T-cell (primary cell): ENCODE data around the gene PRAF2. TPM values are rescaled to one million over a fixed set of nuclear protein-coding genes. Genes with fewer than 3 reads are reported as not detected.
A peak's percentile ranks its signal among the peaks of the same experiment; 100 is the strongest.

Source experiments
- ATAC-seq, 4 experiments: fragments of 200-7000 bp in 3 of 4; fragments of 150-1000 bp in 1 of 4; cut with Tn5 transposase; replicated peaks in 1 of 4; 1 replicate in 3 of 4; 2 replicates in 1 of 4; pipeline ENCODE4 v1.10.0; 2021; ENCODE audit warnings: moderate library complexity in 3 of 4, mild to moderate bottlenecking in 2 of 4, moderate number of reproducible peaks in 1 of 4
- CTCF ChIA-PET, 2 donors: fragments of 300-600 bp; sonication (Branson Sonifier 250); formaldehyde crosslinking; loops; one replicate each; lab custom pipeline; 2022; ENCODE audit warnings: antibody characterized with exemption in 2 of 2; lab: Charles Lee
- POLR2A ChIA-PET, 2 donors: fragments of 300-600 bp; sonication (Branson Sonifier 250); formaldehyde crosslinking; loops; one replicate each; lab custom pipeline; 2022; ENCODE audit warnings: antibody characterized with exemption in 2 of 2; lab: Charles Lee
- DNase-seq, 35 experiments: peaks; one replicate each; pipeline versions ENCODE4 v3.0.0 to v3.0.0-alpha.2; 2013 to 2023
- H3K27ac ChIP-seq: one replicate; pipeline ENCODE4 v1.5.1; 2013; ENCODE audit warnings: low read length
- H3K27me3 ChIP-seq, 2 experiments: replicated peaks in 1 of 2; 1 replicate in 1 of 2; 2 replicates in 1 of 2; pipeline versions ENCODE4 v1.6.1 to v1.7.0; 2013; ENCODE audit warnings: low read length in 1 of 2, mixed read lengths in 1 of 2; ENCODE audit not compliant: control insufficient read depth in 2 of 2, insufficient read depth in 2 of 2; ENCODE audit errors: extremely low read depth in 1 of 2
- H3K36me3 ChIP-seq, 2 donors: 1 replicate in 1 of 2; 2 replicates in 1 of 2; pipeline versions ENCODE4 v1.6.1 to v1.7.0; 2013; ENCODE audit warnings: low read length in 1 of 2; ENCODE audit not compliant: control insufficient read depth in 2 of 2, insufficient read depth in 1 of 2; ENCODE audit errors: extremely low read depth in 1 of 2
- H3K4me1 ChIP-seq, 2 experiments: 1 replicate in 1 of 2; 2 replicates in 1 of 2; pipeline versions ENCODE4 v1.6.1 to v1.7.0; 2013; ENCODE audit warnings: low read length in 2 of 2, mixed read lengths in 1 of 2; ENCODE audit not compliant: insufficient read depth in 2 of 2, control insufficient read depth in 1 of 2; ENCODE audit errors: extremely low read depth in 1 of 2
- H3K4me3 ChIP-seq, 2 donors: 1 replicate in 1 of 2; 2 replicates in 1 of 2; pipeline versions ENCODE4 v1.5.1 to v1.7.0; 2013; ENCODE audit warnings: mild to moderate bottlenecking in 2 of 2, low read length in 1 of 2, moderate library complexity in 1 of 2; ENCODE audit not compliant: control insufficient read depth in 1 of 2; ENCODE audit errors: extremely low read depth in 1 of 2
- H3K9me3 ChIP-seq: 2 replicates; pipeline ENCODE4 v1.7.0; 2013
- H3K27ac Mint-ChIP-seq, 2 donors: one replicate each; pipeline ENCODE4 v1.8.0; 2020 to 2021; ENCODE audit warnings: mild to moderate bottlenecking in 2 of 2, mixed read lengths in 2 of 2
- H3K27me3 Mint-ChIP-seq, 2 donors: one replicate each; pipeline ENCODE4 v1.8.0; 2021 to 2022; ENCODE audit warnings: mixed read lengths in 2 of 2
- H3K36me3 Mint-ChIP-seq: one replicate; pipeline ENCODE4 v1.8.0; 2021; ENCODE audit warnings: mixed read lengths
- H3K4me1 Mint-ChIP-seq, 3 donors: one replicate each; pipeline ENCODE4 v1.8.0; 2020 to 2022; ENCODE audit warnings: mixed read lengths in 3 of 3, mild to moderate bottlenecking in 1 of 3
- H3K4me3 Mint-ChIP-seq, 3 donors: one replicate each; pipeline ENCODE4 v1.8.0; 2020 to 2022; ENCODE audit warnings: mild to moderate bottlenecking in 3 of 3, mixed read lengths in 3 of 3, moderate library complexity in 3 of 3
- H3K9me3 Mint-ChIP-seq, 3 donors: one replicate each; pipeline ENCODE4 v1.8.0; 2020 to 2022; ENCODE audit warnings: mixed read lengths in 3 of 3
- WGBS: methylation state at CpG from one replicate; pipeline ENCODE4 v1.1.5; 2013; ENCODE audit warnings: missing lambda C conversion rate; ENCODE audit not compliant: insufficient coverage; 5-methylcytosine and 5-hydroxymethylcytosine counted together
- total RNA-seq, 35 experiments: library from RNA in 6 of 35; stranded (reverse) in 6 of 35; fragments of 120-200 nt in 1 of 35; gene quantifications; one replicate each; pipeline versions ENCODE4 v1.2.1 to v1.2.4 and lab custom pipeline; 2013 to 2026

The PRAF2 gene
- total RNA-seq, 5 donors from 2014 or later (not counting 1 experiment from before 2014, with no cell fraction given): 17.5 to 34.5 (median 34.0) TPM

DNA sequence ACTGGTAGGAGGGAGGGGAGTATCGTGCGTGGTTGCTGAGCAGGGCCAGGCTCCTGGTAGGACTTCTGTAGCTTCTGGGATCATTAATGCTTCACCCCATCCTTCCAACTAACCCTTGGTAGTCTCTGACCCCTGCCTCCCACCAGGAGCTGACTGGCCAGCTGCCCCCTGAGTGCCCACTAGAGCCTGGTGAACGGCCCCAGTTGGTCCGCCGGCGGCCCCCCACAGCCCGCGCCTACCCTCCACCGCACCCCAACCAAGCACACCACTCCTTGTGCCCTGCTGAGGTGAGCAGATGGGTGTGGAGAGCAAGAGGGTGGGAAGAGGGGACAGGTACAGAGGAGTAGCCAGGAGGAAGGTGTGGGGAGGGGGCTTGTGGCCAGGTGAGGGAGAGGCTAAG is 10.1 kb downstream of the PRAF2 start:
- CTCF ChIA-PET: no interaction called here
- WGBS: no CpG with 5 or more reads among the region's 9 CpGs
- no peaks in the 10 kb centered on the region for H3K9me3 Mint-ChIP-seq
- no peak overlapping the region for H3K4me3 ChIP-seq
- no peaks in the 10 kb centered on the region for H3K27me3 ChIP-seq
- peaks cover 0 to 2% of the 10 kb centered on the region in 2 donors for H3K36me3 ChIP-seq
- DNase-seq (no peak), ATAC-seq (no peak)
- no peak overlapping the region for H3K4me3 Mint-ChIP-seq
- H3K4me1 ChIP-seq: no peaks in the 10 kb centered on the region
- no peaks in the 10 kb centered on the region for H3K27me3 Mint-ChIP-seq
- H3K9me3 ChIP-seq: no peaks in the 10 kb centered on the region
- H3K27ac Mint-ChIP-seq: no peak overlapping the region
- H3K27ac ChIP-seq: no peak overlapping the region
- POLR2A ChIA-PET: no interaction called here
- no peaks in the 10 kb centered on the region for H3K4me1 Mint-ChIP-seq
- H3K36me3 Mint-ChIP-seq: peaks cover 3% of the 10 kb centered on the region

- ATAC-seq (no peak), DNase-seq (no peak)
- Mint-ChIP-seq H3K27me3 (peaks cover 0 to 3% of the 10 kb centered on the region in 2 donors), H3K9me3 (no peaks in the 10 kb centered on the region), H3K36me3 (no peaks in the 10 kb centered on the region), H3K27ac (no peak overlapping the region), H3K4me1 (peaks cover 0 to 2% (median 0%) of the 10 kb centered on the region in 3 donors), H3K4me3 (no peak overlapping the region)
- POLR2A ChIA-PET: no interaction called here
- Histone ChIP-seq H3K36me3 (peaks cover 0 to 2% of the 10 kb centered on the region in 2 donors), H3K4me1 (no peaks in the 10 kb centered on the region), H3K27ac (no peak overlapping the region), H3K4me3 (no peak overlapping the region), H3K9me3 (no peaks in the 10 kb centered on the region), H3K27me3 (no peaks in the 10 kb centered on the region)
- CTCF ChIA-PET: no interaction called here
- WGBS: 80% methylated on average over 1 of the region's 10 CpGs
These were observed 11.9 kb downstream of the PRAF2 start for GRCh38 chrX:49061916-49062315.

DNA sequence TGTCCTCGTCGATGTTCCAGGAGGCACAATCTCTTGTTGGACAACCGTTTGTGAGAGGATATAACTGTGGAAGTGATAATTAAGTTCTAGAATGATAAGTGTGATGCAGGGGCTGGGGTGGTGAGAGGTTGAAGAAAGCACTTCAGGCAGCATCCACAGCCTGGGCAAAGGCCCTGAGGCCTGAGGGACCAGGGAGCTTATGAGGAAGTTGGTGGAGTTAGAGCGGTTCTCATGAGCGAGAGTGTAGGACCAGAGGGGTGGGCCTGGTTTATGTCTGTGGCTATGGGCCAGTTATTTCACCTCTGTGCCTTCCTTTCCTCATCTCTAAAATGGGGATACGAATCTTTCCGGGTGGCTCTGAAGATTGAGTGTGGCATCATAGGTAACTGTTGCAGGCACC is 12.3 kb downstream of the PRAF2 start:
- peaks cover 0 to 3% of the 10 kb centered on the region in 2 donors for H3K27me3 Mint-ChIP-seq
- ATAC-seq (no peak), DNase-seq (no peak)
- WGBS: 100% methylated on average over 1 of the region's 7 CpGs
- POLR2A ChIA-PET: no interaction called here
- no peak overlapping the region for H3K4me3 Mint-ChIP-seq
- Histone ChIP-seq H3K9me3 (no peaks in the 10 kb centered on the region), H3K36me3 (peaks cover 0 to 2% of the 10 kb centered on the region in 2 donors), H3K4me1 (no peaks in the 10 kb centered on the region), H3K27me3 (no peaks in the 10 kb centered on the region), H3K27ac (no peak overlapping the region), H3K4me3 (no peak overlapping the region)
- H3K4me1 Mint-ChIP-seq: peaks cover 0 to 2% (median 0%) of the 10 kb centered on the region in 3 donors
- no peaks in the 10 kb centered on the region for H3K36me3 Mint-ChIP-seq
- CTCF ChIA-PET: no interaction called here
- no peaks in the 10 kb centered on the region for H3K9me3 Mint-ChIP-seq
- H3K27ac Mint-ChIP-seq: peak overlapping the region in 1 of 2 donors; percentile 36

- Histone ChIP-seq H3K27ac (no peak overlapping the region), H3K9me3 (no peaks in the 10 kb centered on the region), H3K27me3 (no peaks in the 10 kb centered on the region), H3K4me1 (no peaks in the 10 kb centered on the region), H3K4me3 (no peak overlapping the region), H3K36me3 (peaks cover 0 to 2% of the 10 kb centered on the region in 2 donors)
- Mint-ChIP-seq H3K36me3 (no peaks in the 10 kb centered on the region), H3K27ac (no peak overlapping the region), H3K9me3 (no peaks in the 10 kb centered on the region), H3K4me3 (no peak overlapping the region), H3K4me1 (peaks cover 0 to 3% (median 1%) of the 10 kb centered on the region in 3 donors), H3K27me3 (peaks cover 0 to 3% of the 10 kb centered on the region in 2 donors)
- no peak for DNase-seq
- no peak for ATAC-seq
- ChIA-PET CTCF (no interaction called here), POLR2A (no interaction called here)
- WGBS: no CpG with 5 or more reads among the region's 3 CpGs
These were observed 12.9 kb downstream of the PRAF2 start for GRCh38 chrX:49060914-49061313.

GRCh38 chrX:49059681-49060085 is 14.1 kb downstream of the PRAF2 start:
- Mint-ChIP-seq H3K9me3 (no peaks in the 10 kb centered on the region), H3K4me1 (peaks cover 8 to 12% (median 9%) of the 10 kb centered on the region in 3 donors), H3K27ac (no peak overlapping the region), H3K27me3 (peaks cover 0 to 3% of the 10 kb centered on the region in 2 donors), H3K4me3 (no peak overlapping the region), H3K36me3 (no peaks in the 10 kb centered on the region)
- DNase-seq (no peak), ATAC-seq (no peak)
- Histone ChIP-seq H3K27me3 (no peaks in the 10 kb centered on the region), H3K4me3 (no peak overlapping the region), H3K27ac (no peak overlapping the region), H3K4me1 (peaks cover 0 to 3% of the 10 kb centered on the region in 2 experiments), H3K36me3 (peaks cover 0 to 2% of the 10 kb centered on the region in 2 donors), H3K9me3 (no peaks in the 10 kb centered on the region)
- ChIA-PET CTCF (no interaction called here), POLR2A (no interaction called here)
- WGBS: no CpG with 5 or more reads among the region's 10 CpGs

- DNase-seq (no peak), ATAC-seq (no peak)
- ChIA-PET CTCF (interaction anchor here in 1 of 2 donors (0.6 kb wide), 1 partner anchor 1035 kb away, joined by 3 read pairs; no protein-coding TSS in a partner anchor), POLR2A (interaction anchor here in 1 of 2 donors (0.6 kb wide), 1 partner anchor 44 kb away, joined by 7 read pairs; no protein-coding TSS in a partner anchor)
- Mint-ChIP-seq H3K27ac (no peak overlapping the region), H3K4me3 (no peak overlapping the region), H3K9me3 (no peaks in the 10 kb centered on the region), H3K27me3 (peaks cover 0 to 3% of the 10 kb centered on the region in 2 donors), H3K4me1 (peaks cover 13 to 17% (median 13%) of the 10 kb centered on the region in 3 donors), H3K36me3 (no peaks in the 10 kb centered on the region)
- Histone ChIP-seq H3K9me3 (no peaks in the 10 kb centered on the region), H3K4me3 (no peak overlapping the region), H3K36me3 (peaks cover 0 to 2% of the 10 kb centered on the region in 2 donors), H3K27ac (no peak overlapping the region), H3K4me1 (peaks cover 0 to 8% of the 10 kb centered on the region in 2 experiments), H3K27me3 (no peaks in the 10 kb centered on the region)
- WGBS: no CpG with 5 or more reads among the region's 6 CpGs
These were observed 14.6 kb downstream of the PRAF2 start for GRCh38 chrX:49059201-49059600.
